Osteoblast (primary cell): Measurements from ENCODE around the gene RAB8A. TPM values are rescaled to one million over a fixed set of nuclear protein-coding genes. Genes with fewer than 3 reads are reported as not detected.

Source experiments
- DNase-seq: peaks from one replicate; pipeline ENCODE4 v3.0.0; 2011; ENCODE audit warnings: low spot score, mixed read lengths; ENCODE audit not compliant: insufficient read length; ENCODE audit errors: missing footprints
- H2AFZ ChIP-seq: 2 replicates; pipeline ENCODE4 v1.6.0; 2011; ENCODE audit warnings: mild to moderate bottlenecking, low read length
- H3K27ac ChIP-seq: 2 replicates; pipeline ENCODE4 v1.5.1; 2011; ENCODE audit warnings: mild to moderate bottlenecking, low read depth, low read length, moderate library complexity
- H3K27me3 ChIP-seq: 2 replicates; pipeline ENCODE4 v1.6.0; 2012; ENCODE audit warnings: mild to moderate bottlenecking, control low read depth, inconsistent platforms, low read length, moderate library complexity; ENCODE audit not compliant: insufficient read depth
- H3K36me3 ChIP-seq: 2 replicates; pipeline ENCODE4 v1.5.1; 2011; ENCODE audit warnings: mild to moderate bottlenecking, low read length, control low read depth, moderate library complexity; ENCODE audit not compliant: insufficient read depth
- H3K4me1 ChIP-seq: 2 replicates; pipeline ENCODE4 v1.5.1; 2011; ENCODE audit warnings: mild to moderate bottlenecking, low read length, control low read depth, moderate library complexity; ENCODE audit not compliant: insufficient read depth
- H3K4me2 ChIP-seq: 2 replicates; pipeline ENCODE4 v1.6.0; 2011; ENCODE audit warnings: mild to moderate bottlenecking, low read length; ENCODE audit not compliant: insufficient read depth
- H3K4me3 ChIP-seq: fragments of 200-600 bp; sonication (generic); 3 replicates; pipeline ENCODE4 v1.5.1; 2012; ENCODE audit warnings: mild to moderate bottlenecking, low read length, inconsistent platforms; ENCODE audit not compliant: insufficient read depth
- H3K79me2 ChIP-seq: 2 replicates; pipeline ENCODE4 v1.6.0; 2012; ENCODE audit warnings: mild to moderate bottlenecking, low read length, control low read depth, inconsistent platforms; ENCODE audit not compliant: insufficient read depth
- H3K9me3 ChIP-seq: 2 replicates; pipeline ENCODE4 v1.5.1; 2011; ENCODE audit warnings: low read depth, low read length, control low read depth
- H4K20me1 ChIP-seq: 2 replicates; pipeline ENCODE4 v1.6.0; 2012; ENCODE audit warnings: mild to moderate bottlenecking, low read length, control low read depth; ENCODE audit not compliant: insufficient read depth
- CTCF ChIP-seq: IDR thresholded peaks from 2 replicates; pipeline ENCODE4 v1.5.1; 2011; ENCODE audit warnings: mild to moderate bottlenecking, low read depth, low read length, moderate library complexity; ENCODE audit errors: extremely low read depth
- total RNA-seq: library from RNA; depleted of rRNA; stranded (reverse); fragments of >200 nt; gene quantifications from 2 replicates; pipeline ENCODE4 v1.2.3, GENCODE V29; 2012

The RAB8A gene
- total RNA-seq, 1 donor = 68.8 TPM

GRCh38 chr19:16074488-16075365, 37.0 kb upstream of the RAB8A start:
- TF ChIP-seq CTCF = no peak
- Histone ChIP-seq H2AFZ (no peak overlapping the region), H3K27me3 (no peaks in the 10 kb centered on the region), H3K4me2 (peak overlapping the region; percentile 85), H3K36me3 (peaks cover 17% of the 10 kb centered on the region), H3K79me2 (peaks cover 77% of the 10 kb centered on the region), H3K9me3 (no peaks in the 10 kb centered on the region), H3K4me1 (peaks cover 18% of the 10 kb centered on the region), H4K20me1 (peaks cover 8% of the 10 kb centered on the region), H3K27ac (peak overlapping the region; percentile 93), H3K4me3 (no peak overlapping the region)
- no peak for DNase-seq

GRCh38 chr19:16075430-16076153, 36.1 kb upstream of the RAB8A start:
- Histone ChIP-seq H3K9me3 (no peaks in the 10 kb centered on the region), H3K79me2 (peaks cover 78% of the 10 kb centered on the region), H3K4me3 (peak overlapping the region; percentile 86), H2AFZ (peak overlapping the region; percentile 23), H3K36me3 (peaks cover 25% of the 10 kb centered on the region), H3K4me1 (peaks cover 25% of the 10 kb centered on the region), H3K27me3 (no peaks in the 10 kb centered on the region), H4K20me1 (peaks cover 16% of the 10 kb centered on the region), H3K4me2 (peak overlapping the region; percentile 85), H3K27ac (peak overlapping the region; percentile 93)
- DNase-seq = no peak
- no peak for TF ChIP-seq CTCF

- Histone ChIP-seq H4K20me1 (peaks cover 24% of the 10 kb centered on the region), H2AFZ (peak within 1 kb of the TSS; percentile 23), H3K4me3 (peak within 1 kb of the TSS; percentile 86), H3K36me3 (peaks cover 32% of the 10 kb centered on the region), H3K79me2 (peaks cover 80% of the 10 kb centered on the region), H3K4me2 (peak within 1 kb of the TSS; percentile 100), H3K27me3 (no peaks in the 10 kb centered on the region), H3K9me3 (no peaks in the 10 kb centered on the region), H3K4me1 (peaks cover 30% of the 10 kb centered on the region), H3K27ac (peak within 1 kb of the TSS; percentile 99)
- TF ChIP-seq CTCF = no peak
- DNase-seq = peak; percentile 97
Observed at GRCh38 chr19:16076154-16076957, 35.3 kb upstream of the RAB8A start, which contains the start of gene TPM4. TPM4 (plus strand) TSS chr19:16076495; CDS start chr19:16076566, 71 bp downstream.
